Posterior cingulate gyrus (tissue), 11 donors: Measurements from ENCODE around the gene ZNF836.

Source experiments
- DNase-seq, 10 donors: peaks; one replicate each; pipeline versions ENCODE4 v3.0.0 to v3.0.0-alpha.2; 2020 to 2021; ENCODE audit warnings: mixed read lengths in 3 of 10
- intact Hi-C: fragments of 100-400 bp; cut with DNase I; formaldehyde crosslinking; loops from one replicate; pipeline ENCODE4 v1.15.1; 2023

Gene ZNF836

GRCh38 chr19:52110780-52111179 is 60.6 kb downstream of the ZNF836 start:
- DNase-seq = no peak
- intact Hi-C loops = no loop called here
